Ecto neural progenitor cell (in vitro differentiated cells): Measurements from ENCODE around the gene CCR9.

Experiments used
- DNase-seq: peaks from one replicate; pipeline ENCODE4 v3.0.0-alpha.2; 2018; ENCODE audit warnings: low spot score

The CCR9 gene

DNA sequence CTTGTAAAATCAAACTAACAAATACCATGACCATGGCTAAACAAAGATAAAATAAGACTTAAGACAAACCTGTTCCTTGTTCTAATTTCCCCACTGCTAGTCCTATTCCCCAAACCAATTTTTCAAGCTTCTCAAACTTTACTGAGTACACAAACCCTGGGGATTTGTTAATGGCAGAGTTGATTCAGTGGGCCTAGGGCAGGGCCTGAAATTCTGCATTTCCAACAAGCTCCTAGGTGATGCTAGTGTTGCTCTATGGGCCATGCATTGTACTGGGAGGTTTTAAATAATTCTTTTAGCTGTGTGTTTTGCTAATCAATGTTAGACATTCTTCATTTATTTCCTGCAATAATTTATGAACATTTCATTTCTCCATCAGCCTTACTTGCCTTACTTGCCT lies 13.3 kb upstream of the CCR9 start:
- DNase-seq: no peak

DNA sequence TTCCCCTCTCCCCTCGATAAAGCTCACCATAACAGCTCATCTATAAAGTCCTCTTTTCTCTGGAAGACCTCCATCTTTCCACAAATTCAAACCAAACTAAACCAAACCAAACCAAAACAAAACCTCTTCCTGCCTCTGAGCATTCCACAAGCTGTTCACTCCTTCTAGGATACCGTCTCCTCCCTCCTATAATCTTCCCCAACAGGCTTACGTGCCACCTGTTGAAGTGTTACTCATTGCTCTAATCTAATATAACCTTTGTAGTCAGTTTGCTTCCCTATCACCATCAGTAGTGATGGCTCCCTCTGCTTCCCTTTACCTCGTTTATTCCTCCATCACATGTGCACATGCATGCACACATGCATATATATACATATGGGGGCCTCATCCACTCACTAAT lies 12.7 kb upstream of the CCR9 start:
- DNase-seq: no peak

DNA sequence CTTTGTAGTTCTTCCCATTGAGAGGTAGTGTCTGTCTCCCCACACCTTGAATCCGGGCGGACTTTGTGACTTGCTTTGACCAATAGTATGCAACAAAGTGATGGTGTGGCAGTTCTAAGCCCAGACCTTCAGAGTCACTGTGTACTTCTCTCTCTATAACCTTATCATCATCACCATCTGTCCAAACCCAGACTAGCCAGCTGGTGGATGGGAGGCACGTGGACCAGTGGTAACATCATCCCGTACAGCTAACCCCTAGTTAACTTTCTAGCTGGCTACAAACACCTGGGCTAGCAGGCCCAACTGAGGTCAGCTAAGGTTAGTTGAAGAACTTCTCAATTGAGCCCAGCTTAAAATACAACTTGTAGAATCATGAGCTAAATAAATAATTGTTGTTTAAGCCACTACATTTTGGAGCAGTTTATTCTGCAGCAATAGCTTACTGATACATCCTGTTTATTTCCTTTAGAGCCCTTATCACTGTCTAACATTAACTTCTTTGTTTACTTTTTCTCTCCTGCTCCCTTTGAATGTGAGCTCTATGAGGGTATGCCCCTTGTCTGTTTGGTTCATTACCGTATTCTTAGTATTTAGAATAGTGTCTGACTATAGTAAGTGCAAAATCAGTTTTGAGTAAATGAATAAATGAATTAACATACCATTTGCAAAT lies 11.5 kb upstream of the CCR9 start:
- no peak for DNase-seq

DNA sequence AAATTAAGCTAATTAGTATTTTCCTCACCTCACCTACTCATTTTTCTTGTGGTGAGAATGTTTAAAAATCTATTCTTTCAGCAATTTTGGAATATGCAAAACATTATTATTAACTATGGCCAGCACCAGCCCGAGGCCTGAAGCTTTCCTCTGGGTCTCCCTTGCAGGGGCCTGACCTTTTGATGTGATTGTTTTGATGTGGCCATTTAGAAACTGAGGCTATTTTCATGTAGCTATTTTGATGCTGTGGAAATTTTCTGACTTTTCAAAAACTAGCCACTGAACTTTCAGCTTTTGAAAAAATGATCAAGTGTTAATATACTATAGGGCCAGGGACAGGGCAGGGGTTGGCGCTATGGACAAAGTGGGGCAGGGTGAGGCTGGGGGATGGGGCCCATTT lies 8.2 kb upstream of the CCR9 start:
- no peak for DNase-seq

DNA sequence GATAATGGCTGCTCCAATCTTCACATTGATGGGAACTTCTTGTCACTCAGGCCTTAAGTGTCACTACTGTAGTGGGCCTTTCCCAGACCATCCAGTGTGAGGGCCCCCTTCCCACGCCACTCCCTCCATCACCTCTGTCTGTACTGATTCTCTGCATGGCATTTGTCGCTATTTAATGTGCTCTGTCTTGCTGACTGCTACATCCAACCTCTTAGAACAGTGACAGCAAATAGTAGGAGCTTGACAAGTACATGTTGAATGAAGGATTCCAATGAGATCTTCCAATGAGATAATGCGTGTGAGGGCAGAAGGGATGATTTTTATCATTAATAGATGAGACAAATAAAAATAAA lies 5.6 kb upstream of the CCR9 start:
- no peak for DNase-seq

DNA sequence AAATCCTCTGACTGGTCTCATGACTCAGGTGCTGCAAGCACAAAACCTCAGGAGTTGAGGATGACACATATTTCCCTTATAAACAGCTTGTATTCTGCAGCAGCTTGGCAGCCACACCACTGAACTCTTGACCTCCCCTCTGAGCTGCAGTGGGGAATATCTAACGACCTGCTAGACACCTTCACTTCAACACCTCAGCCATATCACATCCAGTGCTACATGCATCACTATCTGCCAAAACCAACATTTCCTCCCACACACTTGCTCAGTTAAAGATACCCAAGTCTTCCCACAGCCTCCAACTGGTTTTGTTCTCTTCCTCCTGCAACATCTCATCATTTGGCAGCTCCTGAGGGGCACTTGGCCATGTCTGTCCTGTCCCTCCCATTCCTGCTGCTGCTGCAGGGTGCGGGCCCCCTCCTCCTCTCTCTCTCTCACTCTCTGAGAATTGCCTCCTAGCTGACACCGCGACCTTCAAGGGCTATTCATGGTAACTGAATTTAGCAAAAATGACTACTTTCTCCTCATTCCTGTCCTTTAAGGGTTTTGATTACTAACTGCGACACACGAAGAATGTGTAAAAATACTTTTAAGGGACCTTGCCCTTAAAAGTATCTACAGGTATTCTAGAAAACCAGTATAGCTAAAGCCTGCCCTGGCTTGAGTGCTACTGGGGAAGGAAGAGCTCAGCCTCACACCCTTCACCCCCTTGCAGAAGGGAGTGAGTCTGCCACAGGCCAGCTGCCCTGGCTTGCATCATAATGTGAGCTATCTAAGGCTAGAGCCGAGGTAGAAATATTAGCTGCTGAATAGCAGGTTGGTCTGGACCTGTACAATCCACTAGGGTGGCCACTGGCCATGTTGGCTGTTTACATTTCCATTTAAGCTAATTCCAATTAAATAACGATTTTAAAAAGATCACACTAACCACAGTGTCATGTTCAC lies 5.0 kb upstream of the CCR9 start:
- DNase-seq: no peak

DNA sequence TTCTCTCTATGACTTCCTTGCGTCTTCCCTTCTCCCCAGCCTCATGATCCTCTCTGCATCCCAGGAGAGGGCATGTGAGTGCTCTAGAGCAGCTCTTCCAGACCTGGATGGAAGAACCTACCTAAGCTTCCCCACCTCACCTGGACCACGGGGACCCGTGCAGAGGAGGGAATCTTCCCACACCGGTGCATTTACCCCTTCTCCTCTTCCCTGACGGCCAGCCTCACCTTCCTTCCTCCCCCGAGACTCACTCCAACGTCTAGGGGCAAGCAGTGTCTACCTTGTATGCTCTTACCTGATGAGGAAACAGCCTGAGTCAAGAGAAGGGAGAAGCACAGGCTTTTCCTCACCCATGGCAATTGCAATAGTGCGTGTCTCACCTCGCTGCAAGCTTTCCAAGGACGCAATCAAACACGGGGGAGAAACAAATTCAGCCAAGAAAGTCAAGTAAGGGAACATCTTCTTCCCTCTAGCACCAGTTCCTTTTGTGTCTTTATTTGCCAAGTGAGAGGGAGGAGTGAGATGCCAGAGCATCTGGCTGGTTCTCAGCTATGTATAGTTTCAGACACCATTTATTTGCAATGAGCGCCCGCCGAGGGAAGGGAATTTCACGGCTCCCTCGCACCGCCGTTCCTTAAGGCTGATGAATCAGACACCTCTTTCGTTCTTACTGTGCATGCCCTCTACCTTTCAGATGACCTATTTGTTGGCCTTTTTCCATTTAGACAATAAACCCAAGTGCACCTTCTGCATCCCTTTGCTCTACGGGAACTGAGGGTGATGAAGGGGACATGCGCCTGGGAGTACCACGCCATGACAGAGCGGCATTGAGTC lies 1.8 kb upstream of the CCR9 start:
- DNase-seq: no peak

DNA sequence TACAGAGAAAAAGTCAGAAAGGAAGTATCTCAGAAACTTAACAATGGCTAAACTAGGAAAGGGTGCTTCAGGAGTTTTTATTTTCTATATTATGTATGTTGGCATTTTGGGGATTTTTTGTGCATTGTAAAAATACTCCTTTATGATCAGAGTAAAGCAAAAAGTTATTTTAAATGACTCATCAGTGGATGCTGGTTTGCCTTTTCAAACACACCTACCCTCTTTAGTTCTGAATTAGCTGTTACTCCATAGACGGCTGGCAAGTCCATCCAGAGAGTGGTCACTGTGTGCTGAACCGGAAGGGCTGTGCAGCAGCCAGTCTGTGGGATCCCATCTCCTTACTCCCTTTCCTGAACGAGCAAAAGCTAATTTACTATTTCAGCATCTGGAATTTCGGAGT lies 942 bp downstream of the CCR9 start:
- DNase-seq: no peak

DNA sequence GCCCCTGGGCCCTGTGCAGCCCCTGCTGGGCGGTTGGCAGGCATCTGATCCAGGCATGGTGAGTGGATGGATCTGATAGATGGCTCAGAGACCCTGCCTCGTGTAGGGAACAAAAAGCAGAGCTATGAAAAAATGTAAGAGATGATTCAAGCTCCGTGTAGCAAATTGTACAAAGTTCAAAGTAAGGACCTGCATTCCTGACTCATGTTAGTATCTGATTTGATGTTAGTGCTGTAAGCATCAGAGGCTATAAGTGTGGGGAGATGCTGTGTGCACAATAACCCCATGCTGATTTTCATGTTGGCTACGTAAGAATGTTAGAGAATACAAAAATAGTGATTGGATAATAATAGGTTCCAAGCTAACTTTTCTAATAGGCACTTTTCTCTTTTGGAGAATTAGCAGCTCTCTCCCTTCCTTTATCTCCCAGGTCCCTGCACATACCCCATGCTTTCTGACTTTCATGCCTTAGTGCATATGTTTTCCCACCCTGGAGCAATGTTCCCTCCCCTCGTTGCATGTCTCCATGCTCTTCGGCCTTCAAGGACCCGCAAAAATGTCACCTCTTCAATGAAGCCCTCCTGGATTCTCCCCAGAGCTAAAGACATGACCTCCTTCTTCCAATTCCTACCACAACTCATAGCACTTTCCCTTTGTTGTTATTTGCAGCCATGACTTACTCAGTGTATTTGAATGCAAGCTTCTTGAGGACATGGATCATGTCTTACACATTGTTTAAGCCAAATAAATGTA lies 1.6 kb downstream of the CCR9 start:
- DNase-seq: no peak

DNA sequence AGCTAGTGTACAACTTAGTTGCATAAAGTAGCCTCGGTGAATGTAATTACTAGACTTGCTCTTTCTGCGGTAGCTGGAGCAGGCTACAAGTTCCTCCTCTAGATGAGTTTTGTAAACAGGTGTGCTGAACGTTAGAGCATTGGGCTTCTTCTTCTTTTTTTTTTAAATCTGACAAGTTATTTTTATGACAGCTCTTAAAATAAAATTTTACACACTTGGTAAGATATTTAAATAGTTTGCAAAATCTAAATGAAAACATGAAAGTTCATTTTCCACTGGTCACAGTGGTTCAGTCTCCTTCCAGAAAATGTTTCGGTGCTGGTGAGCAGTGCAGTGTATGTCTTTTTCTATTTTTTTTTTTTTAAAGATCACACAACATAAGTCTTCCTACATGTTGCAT lies 3.0 kb downstream of the CCR9 start:
- DNase-seq: no peak

DNA sequence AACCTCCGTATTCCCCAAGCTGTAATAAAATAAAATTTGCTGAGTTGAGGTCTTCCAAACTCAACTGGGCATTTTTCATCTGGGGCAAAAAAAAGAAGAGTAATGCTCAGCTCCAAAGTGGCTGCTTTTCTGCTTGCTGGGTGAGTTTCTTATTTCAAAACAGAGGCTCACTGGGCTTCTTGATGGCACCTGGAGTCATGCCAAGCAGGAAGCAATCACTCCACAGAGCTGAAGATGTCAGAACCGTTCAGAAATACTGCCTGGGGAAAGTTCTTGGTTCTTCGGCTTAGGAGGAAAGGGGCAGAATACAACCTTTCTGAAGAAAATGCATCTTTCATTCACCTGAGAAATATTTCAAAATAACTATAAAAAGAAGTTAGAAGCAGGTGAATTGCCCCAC lies 4.1 kb downstream of the CCR9 start:
- DNase-seq: no peak

DNA sequence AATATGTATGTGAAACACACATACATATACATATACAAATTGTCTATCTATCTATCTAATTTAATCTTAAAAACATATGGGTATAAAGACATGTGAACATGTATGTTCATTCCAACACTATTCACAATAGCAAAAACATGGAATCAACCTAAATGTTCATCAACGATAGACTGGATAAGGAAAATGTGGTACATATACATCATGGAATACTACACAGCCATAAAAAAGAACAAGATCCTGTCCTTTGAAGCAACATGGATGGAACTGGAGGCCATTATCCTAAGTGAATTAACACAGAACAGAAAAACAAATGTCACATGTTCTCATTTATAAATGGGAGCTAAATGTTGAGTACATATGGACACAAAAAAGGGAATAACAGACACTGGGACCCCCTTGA lies 5.8 kb downstream of the CCR9 start:
- no peak for DNase-seq

DNA sequence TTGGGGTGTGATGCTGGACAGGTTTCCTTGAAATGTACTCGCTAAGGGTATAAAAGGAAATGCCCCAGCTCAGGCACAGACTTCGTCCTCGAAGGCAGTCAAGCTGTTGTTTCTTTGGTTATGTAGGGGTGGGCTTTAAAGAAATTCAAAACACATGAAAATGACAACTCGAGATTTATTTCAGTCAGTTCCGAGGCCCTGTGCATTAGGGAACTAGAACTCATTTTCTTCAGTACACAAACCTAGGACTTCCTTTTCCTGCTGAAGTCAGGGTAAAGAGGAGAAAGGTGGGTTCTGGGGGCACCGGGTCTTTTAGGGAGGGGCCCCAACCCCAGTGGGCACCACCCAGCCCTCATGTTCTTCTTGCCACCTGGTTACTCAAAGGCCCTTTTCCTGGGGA lies 7.7 kb downstream of the CCR9 start:
- DNase-seq: no peak

DNA sequence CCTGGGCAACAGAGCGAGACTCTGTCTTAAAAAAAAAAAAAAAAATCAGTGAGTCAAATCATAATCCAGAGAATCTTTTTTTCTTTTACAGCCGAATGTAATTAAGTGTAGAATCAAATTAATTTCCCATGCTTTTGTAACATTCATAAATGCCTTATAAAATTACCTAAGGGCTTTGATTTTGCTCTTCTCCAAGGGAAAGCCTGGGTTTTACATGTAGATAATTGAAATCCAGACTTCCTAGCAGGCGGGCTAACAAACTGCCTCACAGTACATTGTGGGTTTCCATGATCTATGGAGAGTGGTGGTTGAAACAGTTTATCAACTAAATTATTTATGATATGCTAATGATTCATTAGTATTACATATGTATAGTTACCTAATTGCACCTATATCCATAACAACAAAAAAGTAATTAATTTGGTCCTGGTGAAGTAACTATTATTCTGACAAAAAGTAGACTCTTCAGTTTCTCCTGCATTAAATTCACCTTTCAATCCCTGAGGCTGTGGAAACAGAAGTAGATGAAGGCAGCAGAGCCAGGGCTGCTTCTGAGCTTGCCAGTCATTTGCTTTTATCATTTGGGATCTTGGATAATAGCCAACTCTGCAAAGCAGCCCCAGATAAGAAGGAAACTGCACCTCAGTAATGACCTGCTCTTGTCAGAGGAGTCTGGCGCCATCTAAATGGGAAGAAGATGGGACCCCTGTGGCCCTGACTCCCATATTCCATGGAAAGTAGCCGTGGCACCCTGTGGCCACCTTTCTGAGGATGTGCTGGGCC lies 9.5 kb downstream of the CCR9 start:
- DNase-seq: no peak

DNA sequence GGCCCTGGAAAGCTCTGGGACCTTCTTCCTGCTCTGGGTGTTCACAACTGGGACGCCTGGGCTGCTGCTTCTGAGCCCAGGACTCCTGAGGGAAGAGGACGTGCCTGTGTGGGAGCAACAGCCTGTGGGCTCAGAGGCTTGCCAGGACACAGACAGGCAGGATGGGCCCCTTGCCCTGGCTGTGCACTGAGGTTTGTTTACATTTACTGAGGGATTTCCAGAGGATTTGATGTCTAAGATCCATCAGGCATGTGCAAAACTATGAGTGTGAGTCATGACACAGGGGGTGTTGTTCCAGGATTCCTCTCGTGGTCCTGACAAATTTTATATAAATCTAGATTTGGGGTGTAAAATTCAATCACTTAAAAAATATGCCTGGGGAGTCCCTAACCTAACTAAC lies 10.6 kb downstream of the CCR9 start:
- no peak for DNase-seq

DNA sequence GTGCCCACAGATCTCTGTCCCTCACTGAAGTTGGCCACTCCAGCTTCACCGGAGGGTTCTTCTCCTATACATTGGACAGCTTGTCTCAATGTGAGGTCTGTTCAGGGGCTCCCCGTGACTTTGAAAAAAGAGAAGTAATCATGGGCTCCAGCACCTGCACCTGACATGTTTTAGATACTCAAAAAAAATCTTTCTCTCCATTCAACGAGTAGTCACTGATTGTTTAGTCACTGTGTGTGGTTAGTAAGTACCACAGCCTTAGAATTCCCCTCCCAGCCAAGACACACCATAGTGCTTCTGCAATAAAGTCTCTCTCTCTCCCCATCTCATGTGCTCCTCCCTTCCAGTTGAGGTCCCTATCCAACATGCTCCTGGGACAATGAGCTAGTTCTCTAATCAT lies 18.6 kb downstream of the CCR9 start:
- DNase-seq: no peak

DNA sequence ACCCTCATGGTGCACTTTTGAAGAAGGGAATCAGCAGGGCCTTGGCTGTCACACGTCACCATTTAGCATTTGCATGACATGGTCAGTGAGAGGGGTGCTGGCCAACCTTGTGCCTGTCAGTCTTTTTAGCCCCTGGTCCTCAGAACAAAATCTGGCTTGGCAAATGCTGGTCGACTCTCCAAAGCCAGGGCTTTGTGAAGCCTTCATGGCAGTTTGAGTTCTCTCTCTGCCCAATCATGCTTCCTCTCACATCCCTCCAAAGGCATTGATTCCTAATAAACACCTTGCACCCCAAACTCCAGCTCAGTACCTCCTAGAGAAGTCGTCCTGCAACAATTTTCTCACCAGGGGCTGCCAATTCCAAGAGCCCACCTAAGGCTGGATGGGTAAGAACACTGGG lies 19.4 kb downstream of the CCR9 start:
- DNase-seq: no peak

DNA sequence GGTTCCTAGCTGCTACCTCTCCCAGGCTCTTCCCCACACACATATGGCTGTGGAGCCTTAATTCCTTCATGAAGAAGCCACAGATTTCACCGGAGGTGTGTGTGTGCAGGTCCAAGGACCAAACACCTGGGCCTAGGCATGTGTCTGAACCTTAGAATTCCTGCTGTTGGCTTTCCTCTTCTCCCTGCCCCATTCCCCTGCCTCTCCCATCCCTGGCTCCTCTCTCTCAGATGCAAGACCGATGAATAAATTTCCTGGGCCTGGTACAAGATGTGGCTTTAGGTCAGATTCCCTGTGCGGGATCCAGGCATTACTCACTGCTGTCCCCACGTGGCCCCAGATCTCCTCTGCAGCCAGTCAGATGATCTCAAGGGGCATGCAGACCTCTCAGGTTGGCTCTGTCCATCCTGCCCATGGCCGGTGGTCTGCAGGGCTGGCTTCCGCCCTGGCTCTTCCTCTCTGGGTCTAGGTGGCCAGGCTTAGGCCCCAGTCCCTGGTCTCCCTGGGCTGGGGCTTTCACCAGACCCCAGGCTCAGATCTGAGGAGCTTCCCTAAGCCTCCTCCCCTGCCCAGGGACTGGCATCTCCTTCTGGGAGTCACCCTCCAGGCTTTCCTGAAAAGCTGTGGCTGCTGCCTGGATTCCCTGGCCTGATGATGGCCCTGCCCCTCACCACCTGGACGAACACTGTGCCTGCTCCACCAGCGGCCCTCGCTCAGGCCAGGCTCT lies 20.5 kb downstream of the CCR9 start:
- no peak for DNase-seq

DNA sequence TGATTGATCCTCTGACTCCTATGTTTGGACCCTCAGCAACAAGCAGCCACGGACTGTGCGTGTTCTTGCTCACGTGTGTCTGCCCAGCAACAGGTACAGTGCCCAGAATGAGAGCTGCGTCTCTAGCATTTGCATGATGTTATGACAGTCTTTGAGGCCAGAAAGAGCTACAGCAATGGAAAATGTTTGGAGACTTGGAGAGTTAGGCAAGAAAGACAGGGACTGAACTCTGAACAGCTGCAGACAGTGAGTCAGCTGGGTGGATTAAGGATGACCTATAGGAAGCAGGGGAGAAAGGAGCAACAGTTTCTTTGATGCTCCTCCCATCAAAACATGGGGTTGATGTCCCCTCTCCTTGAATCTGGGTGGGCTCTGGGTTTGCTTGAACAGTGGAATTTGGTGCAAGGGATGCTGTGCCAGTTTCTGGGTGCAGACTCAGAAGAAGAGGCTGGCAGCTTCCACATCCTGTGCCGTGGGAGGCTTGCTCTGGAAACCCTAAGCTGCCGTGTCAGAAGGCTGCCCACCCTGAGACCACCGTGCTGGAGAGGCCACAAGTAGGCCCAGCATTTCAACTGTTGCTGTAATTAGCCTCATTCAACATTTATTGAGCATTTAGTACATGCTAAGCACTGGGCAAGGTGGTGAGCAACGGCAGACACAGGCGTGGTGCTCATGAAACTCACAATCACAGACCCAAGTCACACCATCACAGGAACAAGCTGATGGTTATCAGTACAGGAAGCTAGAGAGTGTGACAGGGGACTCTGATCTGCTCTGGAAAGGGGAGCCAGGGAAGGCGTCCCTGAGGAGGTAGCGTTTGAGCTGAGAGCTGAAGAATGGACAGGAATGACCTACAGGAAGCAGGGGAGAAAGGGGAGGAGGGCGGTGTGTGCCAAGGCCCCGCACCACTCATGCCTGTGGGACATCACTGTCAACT lies 21.7 kb downstream of the CCR9 start:
- no peak for DNase-seq

DNA sequence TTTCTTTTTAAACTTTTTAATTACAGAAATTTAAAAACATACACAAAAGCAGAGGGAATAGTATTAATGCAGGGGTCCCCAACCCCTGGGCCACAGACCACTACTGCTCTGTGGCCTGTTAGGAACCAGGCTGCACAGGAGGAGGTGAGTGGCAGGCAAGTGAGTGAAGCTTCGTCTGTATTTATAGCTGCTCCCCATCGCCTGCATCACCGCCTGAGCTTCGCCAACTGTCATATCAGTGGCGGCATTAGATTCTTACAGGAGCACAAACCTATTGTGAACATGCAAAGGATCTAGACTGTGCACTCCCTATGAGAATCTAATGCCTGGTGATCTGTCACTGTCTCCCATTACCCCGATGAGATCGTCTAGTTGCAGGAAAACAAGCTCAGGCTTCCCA lies 22.4 kb downstream of the CCR9 start:
- no peak for DNase-seq
